Stimulated activated CD8-positive, alpha-beta memory T cell treated with anti-CD3 and anti-CD28 coated beads, Interleukin-4, amount 100 ng/mL, for 48 hours (primary cell): ENCODE results near the gene COL23A1.
"Not testable (repeated sequence)": the region's sequence is repeated elsewhere in the genome, so short reads cannot be mapped to it uniquely, and the experiment has no call there.

Experiments used
- DNase-seq: peaks from one replicate; pipeline ENCODE4 v3.0.0-alpha.2; 2020

Gene COL23A1

GRCh38 chr5:178274781-178275537 lies 315.2 kb downstream of the COL23A1 start:
- DNase-seq = no peak

- no peak for DNase-seq
These were observed 316.3 kb downstream of the COL23A1 start for GRCh38 chr5:178273665-178274541.

GRCh38 chr5:178273041-178273440 lies 317.2 kb downstream of the COL23A1 start:
- no peak for DNase-seq

- no peak for DNase-seq
These were observed 317.6 kb downstream of the COL23A1 start for GRCh38 chr5:178272591-178272990.

GRCh38 chr5:178271726-178272479 lies 318.3 kb downstream of the COL23A1 start:
- DNase-seq = no peak

- DNase-seq = no peak
These were observed 319.0 kb downstream of the COL23A1 start for GRCh38 chr5:178271231-178271630.

GRCh38 chr5:178269499-178269898 lies 320.7 kb downstream of the COL23A1 start:
- DNase-seq = no peak

GRCh38 chr5:178267876-178268275 lies 322.3 kb downstream of the COL23A1 start:
- no peak for DNase-seq

GRCh38 chr5:178267245-178267644 lies 322.9 kb downstream of the COL23A1 start:
- DNase-seq = no peak

- DNase-seq = no peak
These were observed 323.6 kb downstream of the COL23A1 start for GRCh38 chr5:178266581-178266980.

GRCh38 chr5:178265746-178266145 lies 324.4 kb downstream of the COL23A1 start:
- no peak for DNase-seq

GRCh38 chr5:178264044-178264443 lies 326.1 kb downstream of the COL23A1 start:
- no peak for DNase-seq

GRCh38 chr5:178261666-178262600 lies 328.3 kb downstream of the COL23A1 start:
- DNase-seq = no peak

GRCh38 chr5:178259623-178260536 lies 330.3 kb downstream of the COL23A1 start:
- DNase-seq = no peak

- DNase-seq = no peak
These were observed 332.5 kb downstream of the COL23A1 start for GRCh38 chr5:178257650-178258049.

GRCh38 chr5:178256746-178257145 lies 333.4 kb downstream of the COL23A1 start:
- DNase-seq = no peak

GRCh38 chr5:178253632-178254031 lies 336.6 kb downstream of the COL23A1 start:
- not testable (repeated sequence) for DNase-seq

- DNase-seq = no peak
These were observed 337.9 kb downstream of the COL23A1 start for GRCh38 chr5:178252258-178252657.

GRCh38 chr5:178250263-178250662 lies 339.9 kb downstream of the COL23A1 start:
- no peak for DNase-seq

GRCh38 chr5:178249191-178249989 lies 340.8 kb downstream of the COL23A1 start:
- DNase-seq = peak; percentile 57
